ENCODE measurements around the gene RAD51B.
"Not testable (repeated sequence)": the region's sequence is repeated elsewhere in the genome, so short reads cannot be mapped to it uniquely, and the experiment has no call there.

The RAD51B gene

DNA sequence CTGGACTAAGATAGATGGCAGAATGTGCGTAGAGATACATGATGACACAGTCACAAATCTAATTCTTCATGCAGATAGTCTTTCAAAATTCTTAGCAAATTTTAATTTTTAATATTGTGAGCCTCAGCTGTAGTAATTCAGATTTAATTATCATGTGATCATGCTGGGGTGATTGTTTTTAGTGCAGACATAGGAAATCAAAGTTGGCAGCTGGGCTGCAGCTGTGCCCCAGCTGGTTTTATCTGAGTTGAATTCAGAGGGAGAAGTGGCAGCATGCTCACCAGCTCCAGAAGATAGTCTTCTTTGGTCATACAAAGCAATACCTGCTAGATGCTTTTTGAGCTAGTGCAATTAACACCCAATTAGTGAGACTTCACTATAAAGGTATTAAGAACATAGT lies 292.9 kb downstream of the RAD51B start:
- DNase-seq (ENCODE audit: low read depth): no peak

GRCh38 chr14:68113343-68113930 lies 293.9 kb downstream of the RAD51B start:
- no peak for DNase-seq (ENCODE audit: low read depth)

GRCh38 chr14:68115952-68116351 lies 296.4 kb downstream of the RAD51B start:
- not testable (repeated sequence) for DNase-seq (ENCODE audit: low read depth)

DNA sequence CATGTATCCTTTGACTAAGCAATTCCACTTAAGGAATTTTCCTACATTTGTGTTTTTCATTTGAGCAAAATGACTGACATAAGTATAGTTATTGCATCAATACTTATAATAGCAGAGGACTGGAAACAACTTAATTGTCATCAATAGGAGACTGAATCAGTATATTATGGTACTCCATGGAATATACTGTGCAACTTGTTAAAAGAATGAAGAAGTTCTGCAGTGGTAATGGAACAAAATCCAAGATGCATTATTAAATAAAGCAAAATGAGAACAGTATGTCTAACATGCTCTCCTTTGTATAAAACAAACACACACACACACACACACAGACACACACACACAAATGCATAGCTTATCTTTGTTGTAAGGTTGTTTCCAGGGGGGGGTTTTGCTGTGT lies 303.1 kb downstream of the RAD51B start:
- no peak for DNase-seq (ENCODE audit: low read depth)

GRCh38 chr14:68124050-68124449 lies 304.5 kb downstream of the RAD51B start:
- DNase-seq (ENCODE audit: low read depth): no peak

GRCh38 chr14:68124979-68125731 lies 305.6 kb downstream of the RAD51B start:
- DNase-seq (ENCODE audit: low read depth): peak; percentile 87

DNA sequence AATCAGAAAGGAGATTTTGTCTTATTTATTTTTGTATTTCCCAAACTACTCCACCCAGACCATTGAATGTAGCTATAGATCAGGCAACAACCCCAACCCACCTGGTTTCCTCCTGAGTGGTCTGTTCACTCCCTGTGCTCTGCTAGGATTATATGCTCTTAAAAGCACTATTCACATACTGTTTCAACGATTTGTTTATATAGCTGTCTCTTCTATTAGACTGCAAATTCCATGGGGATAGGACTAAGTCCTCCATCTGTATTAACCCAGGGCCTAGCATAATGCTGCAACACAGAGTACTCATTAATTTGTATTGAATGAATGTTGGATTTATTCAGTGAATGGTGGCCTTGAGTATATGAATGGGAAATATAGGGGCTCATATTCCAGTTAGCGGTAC lies 307.6 kb downstream of the RAD51B start:
- no peak for DNase-seq (ENCODE audit: low read depth)

GRCh38 chr14:68131907-68132306 lies 312.3 kb downstream of the RAD51B start:
- no peak for DNase-seq (ENCODE audit: low read depth)

GRCh38 chr14:68132563-68133121 lies 313.1 kb downstream of the RAD51B start:
- no peak for DNase-seq (ENCODE audit: low read depth)

DNA sequence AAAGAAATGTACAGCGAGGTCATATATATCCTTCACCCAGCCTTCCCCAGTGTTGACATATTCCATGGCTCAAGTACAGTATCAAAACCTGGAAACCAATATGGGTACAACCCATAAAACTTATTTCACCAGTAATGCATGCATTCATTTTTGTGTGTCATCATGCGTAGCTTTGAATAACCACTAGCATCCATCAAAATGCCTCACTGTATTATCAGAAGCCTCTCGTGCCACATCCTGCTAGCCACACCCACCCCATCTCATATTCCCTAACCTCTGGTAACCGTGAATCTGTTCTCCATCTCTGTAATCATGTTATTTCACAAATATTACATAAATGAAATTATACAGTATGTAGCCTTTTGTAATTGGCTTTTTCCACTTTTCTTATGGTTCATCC lies 314.3 kb downstream of the RAD51B start:
- no peak for DNase-seq (ENCODE audit: low read depth)

DNA sequence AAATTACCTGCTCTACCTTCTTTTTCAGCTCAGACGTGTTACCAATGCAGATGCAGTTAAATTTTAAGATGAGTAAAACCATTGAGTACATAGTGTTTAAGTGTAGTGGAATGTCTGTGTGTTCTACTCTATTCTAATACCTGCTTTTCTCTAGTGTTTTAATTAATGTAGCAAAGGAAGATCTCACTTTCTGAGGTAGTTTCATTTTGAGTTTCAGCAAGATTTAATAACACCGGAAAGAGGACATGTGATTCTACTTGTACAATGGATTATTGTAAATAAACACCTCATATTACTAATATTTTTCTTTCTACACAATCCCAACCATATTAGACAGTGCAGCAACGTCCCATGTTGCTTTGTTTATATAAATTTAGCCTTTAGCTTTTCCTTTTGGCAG lies 315.4 kb downstream of the RAD51B start:
- no peak for DNase-seq (ENCODE audit: low read depth)

DNA sequence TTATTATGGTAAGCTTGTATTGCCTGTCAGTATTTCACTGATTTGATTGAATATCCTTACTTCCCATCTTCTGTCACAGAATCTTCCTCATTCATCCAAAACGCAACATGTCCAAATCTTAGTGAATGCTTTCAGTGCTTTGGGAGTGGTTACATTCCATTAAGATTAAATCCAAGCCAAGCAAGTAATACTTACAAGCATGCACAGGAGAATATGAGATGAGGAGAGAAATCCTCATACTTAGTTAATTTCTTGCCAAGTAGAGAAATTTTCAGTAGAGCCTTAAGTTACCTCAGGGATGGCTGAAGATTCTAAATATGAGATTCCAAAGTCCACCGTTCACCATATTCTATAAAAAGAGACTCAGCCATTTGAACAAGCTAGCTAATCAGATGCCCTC lies 316.0 kb downstream of the RAD51B start:
- peak; percentile 29 for DNase-seq (ENCODE audit: low read depth)

DNA sequence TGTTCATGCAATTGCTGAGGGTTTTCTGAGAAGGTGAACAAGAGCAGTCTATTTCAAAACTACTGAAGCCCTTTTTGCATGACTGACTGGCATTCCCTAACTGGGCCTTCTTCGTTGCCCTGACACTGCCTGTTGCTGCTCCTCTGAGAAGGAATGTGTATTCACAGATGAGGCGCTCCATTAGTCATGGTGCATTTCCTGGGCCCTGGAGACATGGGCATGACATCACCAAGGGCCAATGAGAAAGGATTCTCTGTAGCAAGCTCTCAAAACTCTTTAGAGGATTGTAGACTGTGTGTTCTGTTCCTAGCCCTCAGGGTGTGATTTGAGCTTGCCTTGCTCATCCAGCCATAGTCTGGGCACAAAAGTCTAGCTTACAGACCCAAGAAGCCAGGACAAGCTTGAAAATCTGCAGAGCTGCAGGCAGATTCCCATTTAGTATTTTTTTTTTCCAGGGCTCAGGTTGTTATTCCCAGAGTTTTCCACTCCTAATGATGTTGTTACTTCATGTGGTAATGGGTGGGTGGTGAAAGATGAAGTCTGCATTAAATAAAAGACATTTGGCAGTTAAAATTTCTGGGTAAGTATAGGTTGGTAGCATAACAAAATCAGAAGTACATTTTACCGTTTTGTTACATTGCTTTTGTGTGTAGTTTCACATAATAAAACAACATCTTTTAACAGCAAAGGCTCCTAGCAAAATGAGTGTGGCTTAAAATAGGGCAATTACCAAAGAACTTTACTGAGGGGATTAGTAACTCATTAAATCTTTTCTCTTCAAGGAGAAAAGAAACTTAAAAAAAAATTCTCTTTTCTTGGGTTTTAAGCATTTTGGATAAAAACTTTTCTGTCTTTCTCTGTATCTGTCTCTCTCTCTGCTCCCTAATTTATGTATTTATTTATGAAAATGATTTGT lies 318.4 kb downstream of the RAD51B start:
- DNase-seq (ENCODE audit: low read depth): peak; percentile 99

DNA sequence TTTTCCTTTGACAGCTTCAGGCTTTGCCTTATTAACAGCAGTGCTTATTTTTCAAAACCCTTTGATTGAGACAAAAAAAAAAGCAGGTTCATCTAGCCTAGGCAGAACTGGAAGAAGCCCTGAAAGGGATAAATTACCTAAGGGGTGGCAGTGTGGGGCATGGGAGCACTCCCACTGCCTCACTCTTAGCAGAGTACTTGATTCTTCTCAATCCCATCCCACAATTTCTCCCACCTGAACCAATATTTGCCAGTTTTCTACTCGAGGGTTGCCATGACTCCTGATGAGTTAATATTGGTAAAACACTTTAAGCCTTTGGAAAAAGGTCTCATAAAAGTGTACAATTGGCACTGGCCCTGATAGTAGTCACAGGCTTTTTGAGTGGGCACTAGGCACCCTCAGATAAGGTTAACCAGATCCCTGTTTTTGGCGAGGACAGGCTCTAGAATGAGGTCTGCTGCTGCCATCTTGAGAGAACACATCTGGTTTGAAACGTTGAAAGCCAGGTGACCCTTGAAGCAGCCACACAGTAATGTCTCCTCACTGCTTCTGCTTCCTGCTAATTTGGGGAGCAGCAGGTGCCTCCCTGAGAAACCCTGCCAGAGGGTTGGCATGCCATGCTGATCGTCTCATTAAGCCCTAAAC lies 320.0 kb downstream of the RAD51B start:
- DNase-seq (ENCODE audit: low read depth): no peak

GRCh38 chr14:68140076-68140741 lies 320.6 kb downstream of the RAD51B start:
- peak; percentile 97 for DNase-seq (ENCODE audit: low read depth)

DNA sequence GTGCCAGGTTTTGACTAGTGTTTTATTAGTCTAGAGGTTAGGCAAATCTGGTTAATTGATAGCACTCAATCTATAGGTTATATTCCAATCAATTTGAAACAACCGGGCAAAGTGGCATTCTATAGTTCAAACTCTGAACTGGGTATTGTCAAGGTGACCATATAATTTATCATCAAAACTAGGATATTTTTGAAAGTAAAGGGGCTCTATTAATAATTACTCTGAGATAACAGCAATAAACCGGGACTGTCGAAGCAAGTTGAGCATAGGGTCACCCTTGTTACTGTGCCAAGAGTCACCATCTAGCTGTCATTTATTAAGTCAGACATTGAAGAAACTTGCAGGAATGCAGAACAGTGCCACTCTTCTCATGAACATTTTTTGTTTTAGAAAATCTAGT lies 321.2 kb downstream of the RAD51B start:
- DNase-seq (ENCODE audit: low read depth): no peak

GRCh38 chr14:68141281-68142088 lies 321.9 kb downstream of the RAD51B start:
- peak; percentile 70 for DNase-seq (ENCODE audit: low read depth)

GRCh38 chr14:68143341-68143841 lies 323.8 kb downstream of the RAD51B start:
- no peak for DNase-seq (ENCODE audit: low read depth)

DNA sequence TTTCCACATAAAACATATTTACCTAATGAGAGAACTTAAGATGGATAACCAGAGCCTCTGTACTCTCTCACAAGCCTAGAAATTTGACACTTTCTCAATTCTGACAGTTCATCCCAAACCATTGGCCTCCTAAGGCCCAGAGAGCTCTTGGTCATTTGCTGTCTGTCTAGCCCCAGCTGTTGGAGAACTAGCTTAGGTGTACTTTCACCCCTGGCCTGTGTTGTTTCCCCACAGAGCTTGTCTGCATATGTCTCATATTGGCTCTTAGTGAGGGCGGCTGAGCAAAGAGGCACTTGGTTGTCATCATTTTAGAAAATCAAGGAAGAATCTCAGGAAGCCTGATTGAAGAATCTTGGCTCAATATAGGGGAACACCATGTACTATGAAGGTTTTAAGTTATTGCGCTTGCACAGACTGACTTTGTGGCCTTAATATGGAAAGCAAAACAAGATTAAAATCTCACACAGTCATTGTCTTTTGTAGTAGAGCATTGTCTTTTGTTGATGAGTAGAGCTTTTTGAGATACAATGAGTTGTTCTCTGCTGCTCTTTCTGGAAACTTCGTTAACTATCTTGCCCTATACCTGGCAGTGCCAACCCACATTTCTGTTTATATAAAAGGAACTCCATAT lies 324.6 kb downstream of the RAD51B start:
- peak; percentile 17 for DNase-seq (ENCODE audit: low read depth)

DNA sequence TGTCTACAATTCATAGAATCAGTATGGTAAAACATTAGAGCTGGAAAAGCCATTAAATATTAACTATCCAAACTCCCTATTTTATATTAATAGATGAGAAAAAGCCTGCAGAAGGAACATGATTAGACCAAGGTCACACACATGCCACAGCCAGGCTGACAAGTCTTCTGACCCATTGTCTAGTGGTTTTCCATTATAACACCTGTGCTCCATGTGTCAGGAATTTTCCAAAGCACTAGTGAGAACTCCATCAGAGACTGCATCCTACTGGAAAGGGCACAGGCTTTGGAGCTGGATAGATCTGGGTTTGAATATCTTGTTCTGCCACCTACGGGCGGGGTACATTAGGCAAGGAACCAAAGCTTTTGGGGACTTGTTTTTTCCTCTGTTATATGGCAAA lies 325.5 kb downstream of the RAD51B start:
- peak; percentile 15 for DNase-seq (ENCODE audit: low read depth)
